HG03095 (cell line): ENCODE measurements around the gene ACTL6B.
"Not testable (repeated sequence)": the region's sequence is repeated elsewhere in the genome, so short reads cannot be mapped to it uniquely, and the experiment has no call there.

Experiments used
- ATAC-seq: cut with Tn5 transposase; IDR thresholded peaks from one replicate; pipeline ENCODE4 v1.9.1; 2021; ENCODE audit warnings: moderate library complexity; ENCODE audit not compliant: unreplicated experiment

ACTL6B gene

DNA sequence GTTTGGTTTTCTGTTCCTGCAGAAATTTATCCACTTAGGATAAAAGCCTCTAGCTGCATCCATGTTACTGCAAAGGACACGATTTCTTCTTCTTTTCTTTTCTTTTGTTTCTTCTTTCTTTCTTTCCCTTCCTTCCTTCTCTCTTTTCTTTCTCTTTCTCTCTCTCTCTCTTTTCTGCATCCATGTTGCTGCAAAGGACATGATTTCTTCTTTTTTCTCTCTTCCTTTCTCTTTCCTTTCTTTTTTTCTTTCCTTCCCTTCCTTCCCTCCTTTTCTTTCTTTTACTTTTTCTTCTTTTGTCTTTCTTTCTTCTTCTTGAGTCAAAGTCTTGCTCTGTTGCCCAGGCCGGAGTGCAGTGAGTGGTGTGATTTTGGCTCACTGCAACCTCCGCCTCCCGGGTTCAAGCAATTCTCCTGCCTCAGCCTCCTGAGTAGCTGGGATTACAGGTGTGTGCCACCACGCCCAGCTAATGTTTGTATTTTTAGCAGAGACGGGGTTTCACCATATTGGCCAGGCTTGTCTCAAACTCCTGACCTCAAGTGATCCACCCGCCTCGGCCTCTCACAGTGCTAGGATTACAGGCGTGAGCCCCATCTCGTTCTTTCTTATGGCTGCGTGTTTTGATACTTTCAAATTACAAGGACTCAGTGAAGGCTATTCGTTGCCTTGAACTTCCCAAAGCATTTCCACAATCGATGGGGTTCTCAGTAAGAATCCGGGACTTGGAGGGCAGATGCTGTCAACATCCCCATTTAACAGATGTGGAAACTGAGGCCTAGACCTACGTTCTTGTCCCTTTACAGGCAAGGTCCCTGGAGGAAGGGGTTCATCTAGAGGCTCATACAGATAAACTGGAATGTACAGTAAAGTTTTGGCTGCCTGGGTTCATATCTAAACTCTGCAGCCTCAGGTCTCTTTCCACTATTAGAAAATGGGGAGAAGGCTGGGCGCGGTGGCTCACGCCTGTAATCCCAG, 15.4 kb upstream of the ACTL6B start:
- ATAC-seq: no peak

GRCh38 chr7:100670074-100670473, 13.8 kb upstream of the ACTL6B start:
- no peak for ATAC-seq

DNA sequence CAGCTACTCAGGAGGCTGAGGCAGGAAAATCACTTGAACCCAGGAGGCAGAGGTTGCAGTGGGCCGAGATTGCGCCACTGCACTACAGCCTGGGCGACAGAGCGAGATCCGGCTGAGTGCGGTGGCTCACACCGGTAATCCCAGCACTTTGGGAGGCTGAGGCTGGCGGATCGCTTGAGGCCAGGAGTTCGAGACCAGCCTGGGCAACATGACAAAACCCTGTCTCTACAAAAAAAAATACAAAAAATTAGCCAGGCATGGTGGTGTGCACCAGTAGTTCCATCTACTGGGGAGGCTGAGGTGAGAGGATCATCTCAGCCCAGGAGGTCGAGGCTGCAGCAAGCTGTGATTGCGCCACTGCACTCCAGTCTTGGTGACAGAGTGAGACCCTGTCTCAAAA, 12.9 kb upstream of the ACTL6B start:
- ATAC-seq: not testable (repeated sequence)

DNA sequence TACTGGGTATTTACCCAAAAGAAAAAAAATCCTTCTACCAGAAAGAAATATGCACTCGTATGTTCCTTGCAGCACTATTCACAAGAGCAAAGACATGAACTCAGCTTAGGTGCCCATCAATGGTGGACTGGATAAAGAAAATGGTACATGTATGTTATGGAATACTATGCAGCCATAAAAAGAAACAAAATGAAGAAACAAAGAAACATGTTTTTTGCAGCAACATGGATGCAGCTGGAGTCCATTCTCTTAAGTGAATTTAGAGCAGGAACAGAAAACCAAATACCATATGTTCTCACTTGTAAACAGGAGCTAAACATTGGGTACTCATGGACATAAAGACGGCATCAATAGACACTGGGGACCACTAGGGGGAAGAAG, 11.8 kb upstream of the ACTL6B start:
- no peak for ATAC-seq

DNA sequence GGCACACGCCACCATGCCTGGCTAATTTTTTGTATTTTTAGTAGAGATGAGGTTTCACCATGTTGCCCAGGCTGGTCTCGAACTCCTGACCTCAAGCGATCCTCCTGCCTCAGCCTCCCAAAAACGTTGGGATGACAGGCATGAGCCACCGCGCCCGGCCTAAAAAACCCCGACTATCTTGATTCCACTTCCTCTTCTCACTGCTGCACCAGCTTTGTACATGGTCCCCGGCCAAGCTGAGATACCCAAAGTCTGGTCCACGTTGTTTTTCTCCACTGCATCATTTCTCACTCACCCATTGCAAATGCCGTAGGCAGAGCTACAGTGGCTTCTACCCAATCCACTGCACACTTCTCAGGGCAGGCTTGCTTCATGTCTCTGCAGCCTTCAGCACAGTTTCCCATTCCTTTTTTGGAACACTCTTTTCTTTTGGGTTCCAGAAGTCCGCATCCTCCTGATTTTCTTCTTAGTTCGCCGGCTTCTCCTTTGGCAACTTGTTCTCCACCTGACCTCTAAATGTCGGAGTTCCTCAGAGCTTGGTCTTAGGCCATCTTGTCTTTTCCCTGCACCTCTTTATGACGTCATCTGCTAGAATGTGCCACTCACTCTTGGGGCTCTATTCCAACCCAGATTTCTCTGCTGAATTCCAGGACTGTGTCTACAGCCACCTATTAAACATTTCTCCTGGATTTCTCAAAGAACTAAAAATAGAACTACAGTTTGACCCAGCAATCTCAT, 11.3 kb upstream of the ACTL6B start:
- no peak for ATAC-seq

DNA sequence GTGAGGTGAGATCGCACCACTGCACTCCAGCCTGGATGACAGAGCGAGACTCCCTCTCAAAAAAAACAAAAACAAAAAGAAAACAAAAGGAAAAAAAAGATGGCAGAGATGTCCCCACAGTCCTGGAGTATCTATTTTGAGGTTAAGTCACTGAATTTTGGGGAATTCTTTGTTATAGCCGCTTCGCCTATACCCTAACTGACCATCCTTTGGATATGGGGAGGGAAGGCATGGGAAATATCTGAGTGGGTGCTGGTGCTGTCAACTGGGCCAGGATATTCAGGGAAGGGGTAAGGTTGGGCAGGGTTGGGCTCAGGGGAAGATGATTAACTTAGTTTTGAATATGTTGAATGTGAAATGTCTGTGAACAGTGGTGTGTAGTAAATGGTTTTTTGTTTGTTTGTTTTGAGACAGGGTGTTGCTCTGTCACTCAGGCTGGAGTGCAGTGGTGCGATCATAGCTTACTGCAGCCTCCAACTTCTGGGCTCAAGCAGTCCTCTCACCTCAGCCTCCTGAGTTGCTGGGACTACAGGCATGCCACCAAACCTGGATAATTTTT, 9.0 kb upstream of the ACTL6B start:
- ATAC-seq: no peak

- ATAC-seq: not testable (repeated sequence)
These were observed 6.0 kb upstream of the ACTL6B start for GRCh38 chr7:100662194-100662776.

- no peak for ATAC-seq
These were observed 1.1 kb downstream of the ACTL6B start for GRCh38 chr7:100654908-100655831.

GRCh38 chr7:100649826-100650565, 6.3 kb downstream of the ACTL6B start:
- no peak for ATAC-seq

DNA sequence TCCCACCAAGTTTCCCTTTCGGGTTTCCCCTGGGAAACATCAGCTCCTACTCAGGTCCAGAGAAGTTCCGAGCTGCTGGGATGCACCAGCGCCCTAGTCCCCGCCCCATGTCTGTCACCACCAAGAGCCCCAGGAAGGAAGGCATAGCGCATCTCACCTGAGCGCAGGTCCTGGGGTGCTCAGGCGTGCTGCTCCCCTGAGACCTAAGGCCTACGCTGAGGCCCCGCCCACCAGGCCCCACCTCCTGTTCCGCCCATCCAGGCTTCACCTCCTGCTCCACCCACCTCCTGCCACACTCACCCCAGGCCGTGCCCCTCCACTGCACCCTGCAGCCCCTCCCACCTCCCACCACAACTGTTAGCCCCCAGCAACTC, 13.7 kb downstream of the ACTL6B start:
- ATAC-seq: no peak

DNA sequence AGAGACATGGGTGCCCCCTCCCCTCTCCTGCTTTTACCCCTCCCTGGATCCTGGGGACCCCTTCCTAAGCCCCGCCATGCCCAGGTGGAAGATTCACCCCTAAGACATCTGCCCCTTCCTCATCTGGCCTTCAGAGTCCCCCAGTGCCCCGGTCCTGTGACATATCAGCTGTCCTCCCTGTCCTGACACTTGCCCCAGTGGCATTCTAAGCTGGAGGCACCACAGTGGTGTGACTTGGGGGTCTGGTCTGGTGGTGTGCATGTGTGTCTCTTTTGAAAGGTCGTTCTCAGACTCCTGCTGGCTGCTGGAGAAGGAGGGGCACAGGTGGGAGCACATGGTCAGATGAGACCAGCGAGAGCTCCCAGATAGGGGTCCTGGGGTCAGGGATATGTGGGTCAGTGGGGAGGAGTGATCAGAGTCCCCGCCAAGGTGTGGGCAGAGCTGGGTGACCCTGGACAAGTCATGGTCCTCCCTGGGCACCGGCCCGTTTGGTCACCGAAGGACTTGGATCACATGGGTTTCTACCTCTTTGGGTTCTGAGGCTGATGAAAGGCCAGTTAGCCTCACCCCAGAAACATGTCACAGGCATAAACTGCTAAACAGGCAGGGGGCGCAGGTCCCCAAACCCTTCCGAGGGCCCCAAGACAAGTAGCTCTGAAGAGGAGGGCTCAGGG, 14.3 kb downstream of the ACTL6B start:
- no peak for ATAC-seq

- ATAC-seq: no peak
These were observed 14.8 kb downstream of the ACTL6B start, which contains the start of gene TFR2 for GRCh38 chr7:100641463-100641859. Gene TFR2, minus strand, starts transcription at chr7:100641552. Its CDS starts 43 bp downstream, at chr7:100641509.

DNA sequence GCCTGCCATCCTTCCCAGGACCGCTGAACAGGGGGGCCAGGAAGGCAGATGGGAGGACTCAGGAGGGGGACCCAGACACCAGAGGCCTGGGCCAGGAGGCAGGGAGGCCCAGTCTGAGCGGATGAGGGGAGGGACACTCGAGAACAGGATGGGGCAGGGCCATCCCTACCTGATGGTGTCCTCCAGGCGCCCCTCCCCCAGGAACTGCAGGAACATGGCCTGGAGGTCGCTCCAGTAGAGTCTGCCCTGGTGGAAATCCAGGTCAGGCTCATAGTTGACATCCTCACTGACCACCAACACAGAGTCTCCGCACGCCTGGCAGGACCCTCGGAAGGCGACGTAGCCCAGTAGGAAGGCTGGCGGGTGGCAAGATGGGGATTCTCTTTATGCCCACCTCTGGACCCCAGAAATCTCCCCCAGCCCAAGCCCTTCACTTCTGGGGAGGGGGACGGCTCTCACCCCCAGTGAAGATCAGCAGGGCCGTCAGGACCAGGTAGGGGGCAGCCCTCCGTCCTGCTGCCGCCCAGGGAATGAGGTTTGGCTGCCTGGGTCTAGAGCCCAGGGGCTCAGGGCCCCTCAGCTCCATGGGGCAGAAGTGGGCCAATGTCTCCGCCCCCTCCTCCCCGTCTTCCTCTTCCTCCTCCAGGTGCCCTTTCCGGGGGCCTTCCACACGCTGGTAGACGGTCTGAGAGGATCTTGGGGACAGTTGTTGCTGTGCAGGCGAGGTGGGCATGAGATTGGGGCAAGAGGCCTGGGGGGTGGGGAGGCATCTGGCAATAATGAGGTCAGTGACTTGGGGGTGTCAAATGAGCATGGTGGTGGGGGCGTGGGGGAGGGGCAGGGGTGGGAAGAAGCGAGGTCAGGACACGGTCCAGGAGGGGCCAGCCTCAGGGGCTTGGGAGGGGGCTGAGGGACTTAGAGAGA, 15.5 kb downstream of the ACTL6B start:
- no peak for ATAC-seq

DNA sequence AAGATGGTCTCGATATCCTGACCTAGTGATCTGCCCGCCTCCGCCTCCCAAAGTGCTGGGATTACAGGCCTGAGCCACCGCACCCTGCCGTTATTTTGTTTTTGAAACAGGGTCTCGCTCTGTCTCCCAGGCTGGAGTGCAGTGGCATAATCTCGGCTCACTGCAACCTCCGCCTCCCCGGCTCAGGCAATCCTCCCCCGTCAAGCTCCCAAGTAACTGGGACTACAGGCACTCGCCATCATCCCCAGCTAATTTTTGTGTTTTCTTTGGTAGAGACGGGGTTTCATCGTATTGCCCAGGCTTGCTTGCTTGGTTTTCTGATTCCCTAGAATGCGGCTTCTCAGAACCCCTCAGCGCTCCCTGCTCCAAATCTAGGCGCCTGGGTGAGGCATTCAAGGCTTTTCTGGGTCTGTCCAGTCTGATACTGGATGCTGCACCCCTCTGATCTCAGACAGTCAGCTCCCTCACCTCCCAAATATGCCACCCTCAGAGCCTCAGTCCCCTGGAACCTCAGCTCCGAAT, 16.2 kb downstream of the ACTL6B start:
- no peak for ATAC-seq

GRCh38 chr7:100632951-100633717, 23.1 kb downstream of the ACTL6B start:
- ATAC-seq: no peak

DNA sequence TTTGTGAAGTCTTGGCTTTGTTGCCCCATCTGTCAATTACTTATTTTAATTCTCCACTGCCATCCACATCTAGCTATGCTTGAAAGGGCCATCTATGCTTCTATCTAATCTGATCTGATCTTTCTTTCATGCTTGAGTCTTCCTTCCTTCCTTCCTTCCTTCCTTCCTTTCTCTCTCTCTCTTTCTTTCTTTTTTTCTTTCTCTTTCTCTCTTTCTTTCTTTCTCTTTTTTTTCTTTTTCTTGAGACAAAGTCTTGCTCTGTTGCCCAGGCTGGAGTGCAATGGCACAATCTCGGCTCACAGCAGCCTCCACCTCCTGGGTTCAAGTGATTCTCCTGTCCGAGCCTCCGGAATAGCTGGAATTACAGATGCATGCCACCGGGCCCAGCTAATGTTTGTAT, 26.2 kb downstream of the ACTL6B start:
- ATAC-seq: no peak

GRCh38 chr7:100629117-100629716, 27.0 kb downstream of the ACTL6B start:
- ATAC-seq: no peak
